Astrocyte of the spinal cord (primary cell): Measurements from ENCODE around the gene GASK1B.
A peak's percentile ranks its signal among the peaks of the same experiment; 100 is the strongest.

ENCODE experiments used
- DNase-seq: peaks from one replicate; pipeline ENCODE4 v3.0.0; 2011; ENCODE audit warnings: low read depth, low spot score
- H3K4me3 ChIP-seq: 2 replicates; pipeline ENCODE4 v1.5.1; 2011; ENCODE audit warnings: low read depth, mild to moderate bottlenecking, low read length, moderate library complexity
- in situ Hi-C: cut with HindIII; loops from 2 replicates; pipeline ENCODE4 v1.10.0; 2017; ENCODE audit warnings: low sequenced_read_pairs
- TF ChIP-seq, protein P1 (sequence below): IDR thresholded peaks from 2 replicates; pipeline ENCODE4 v1.5.1; 2012; ENCODE audit warnings: low read depth, mild to moderate bottlenecking, low read length, inconsistent platforms

GASK1B gene

GRCh38 chr4:158201322-158201721 lies 28.5 kb upstream of the GASK1B start:
- DNase-seq, result no peak
- no peak overlapping the region for H3K4me3 ChIP-seq
- in situ Hi-C loops, result no loop called here
- TF ChIP-seq, protein P1, sequence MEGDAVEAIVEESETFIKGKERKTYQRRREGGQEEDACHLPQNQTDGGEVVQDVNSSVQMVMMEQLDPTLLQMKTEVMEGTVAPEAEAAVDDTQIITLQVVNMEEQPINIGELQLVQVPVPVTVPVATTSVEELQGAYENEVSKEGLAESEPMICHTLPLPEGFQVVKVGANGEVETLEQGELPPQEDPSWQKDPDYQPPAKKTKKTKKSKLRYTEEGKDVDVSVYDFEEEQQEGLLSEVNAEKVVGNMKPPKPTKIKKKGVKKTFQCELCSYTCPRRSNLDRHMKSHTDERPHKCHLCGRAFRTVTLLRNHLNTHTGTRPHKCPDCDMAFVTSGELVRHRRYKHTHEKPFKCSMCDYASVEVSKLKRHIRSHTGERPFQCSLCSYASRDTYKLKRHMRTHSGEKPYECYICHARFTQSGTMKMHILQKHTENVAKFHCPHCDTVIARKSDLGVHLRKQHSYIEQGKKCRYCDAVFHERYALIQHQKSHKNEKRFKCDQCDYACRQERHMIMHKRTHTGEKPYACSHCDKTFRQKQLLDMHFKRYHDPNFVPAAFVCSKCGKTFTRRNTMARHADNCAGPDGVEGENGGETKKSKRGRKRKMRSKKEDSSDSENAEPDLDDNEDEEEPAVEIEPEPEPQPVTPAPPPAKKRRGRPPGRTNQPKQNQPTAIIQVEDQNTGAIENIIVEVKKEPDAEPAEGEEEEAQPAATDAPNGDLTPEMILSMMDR, result no peak

DNA sequence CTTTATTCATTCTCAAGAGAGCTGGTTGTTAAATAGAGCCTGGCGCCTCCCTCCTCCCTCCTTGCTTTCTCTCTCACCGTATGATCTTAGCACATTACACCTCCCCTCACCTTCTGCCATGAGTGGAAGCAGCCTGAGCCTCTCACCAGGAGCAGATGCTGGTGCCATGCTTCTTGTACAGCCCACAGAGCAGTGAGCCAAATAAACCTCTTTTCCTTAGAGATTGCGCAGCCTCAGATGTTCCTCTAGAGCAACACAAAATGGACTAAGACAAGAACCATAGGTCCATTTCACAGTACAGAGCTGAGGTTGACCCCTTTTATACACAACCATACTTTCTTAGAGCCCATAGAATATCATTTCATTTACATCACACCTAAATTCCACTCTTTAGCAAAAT lies 27.4 kb upstream of the GASK1B start:
- in situ Hi-C loops, result no loop called here

GRCh38 chr4:158197194-158197776 lies 24.5 kb upstream of the GASK1B start:
- no peak overlapping the region for H3K4me3 ChIP-seq
- TF ChIP-seq, protein P1, result no peak
- in situ Hi-C loops, result no loop called here
- no peak for DNase-seq

More for the DNA sequence above, 27.4 kb upstream of the GASK1B start:
- no peak overlapping the region for H3K4me3 ChIP-seq
- TF ChIP-seq, protein P1, result no peak
- no peak for DNase-seq

- TF ChIP-seq, protein P1, result no peak
- H3K4me3 ChIP-seq, result no peak overlapping the region
- DNase-seq, result no peak
- in situ Hi-C loops, result no loop called here
These were observed 22.5 kb upstream of the GASK1B start for GRCh38 chr4:158195297-158195696.

DNA sequence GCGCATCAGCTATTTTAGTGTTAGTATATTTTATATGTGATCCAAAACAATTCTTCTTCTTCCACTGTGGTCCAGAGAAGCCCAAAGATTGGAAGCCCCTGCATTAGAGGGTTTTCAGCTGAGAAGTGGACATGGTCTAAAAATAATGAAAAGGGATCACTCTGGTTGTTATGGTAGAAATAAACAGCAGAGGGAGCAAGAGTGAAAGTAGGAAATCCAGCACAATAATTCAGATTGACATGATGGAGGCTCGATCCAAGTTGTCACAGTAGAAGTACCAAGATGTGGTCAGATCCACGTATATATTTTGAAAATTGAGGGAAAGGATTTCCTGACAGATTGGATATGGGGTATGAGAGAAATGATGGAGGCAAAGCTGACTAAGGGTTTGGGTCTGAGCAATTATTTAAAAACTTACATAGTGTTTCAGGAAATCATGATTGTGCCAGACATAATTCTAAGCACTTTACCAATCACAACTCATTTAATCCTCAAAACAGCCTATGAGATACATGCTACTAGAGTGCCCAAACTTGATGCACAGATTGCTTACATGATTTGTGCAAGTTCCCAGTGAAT lies 20.4 kb upstream of the GASK1B start:
- no peak overlapping the region for H3K4me3 ChIP-seq
- TF ChIP-seq, protein P1, result peak; percentile 63
- in situ Hi-C loops, result no loop called here
- peak; percentile 35 for DNase-seq

GRCh38 chr4:158192439-158193158 lies 19.8 kb upstream of the GASK1B start:
- TF ChIP-seq, protein P1, result no peak
- DNase-seq, result no peak
- no peak overlapping the region for H3K4me3 ChIP-seq
- in situ Hi-C loops, result no loop called here
